Measurements from ENCODE around the gene DNAJC16. TPM values are rescaled to one million over a fixed set of nuclear protein-coding genes. Genes with fewer than 3 reads are reported as not detected.
A peak's percentile ranks its signal among the peaks of the same experiment; 100 is the strongest.

The DNAJC16 gene
- total and polyA plus RNA-seq, 2 of the 13 experiments (the other 11 are each of a cell fraction or from before 2014, with no cell fraction given), result 11.4 to 15.4 TPM

DNA sequence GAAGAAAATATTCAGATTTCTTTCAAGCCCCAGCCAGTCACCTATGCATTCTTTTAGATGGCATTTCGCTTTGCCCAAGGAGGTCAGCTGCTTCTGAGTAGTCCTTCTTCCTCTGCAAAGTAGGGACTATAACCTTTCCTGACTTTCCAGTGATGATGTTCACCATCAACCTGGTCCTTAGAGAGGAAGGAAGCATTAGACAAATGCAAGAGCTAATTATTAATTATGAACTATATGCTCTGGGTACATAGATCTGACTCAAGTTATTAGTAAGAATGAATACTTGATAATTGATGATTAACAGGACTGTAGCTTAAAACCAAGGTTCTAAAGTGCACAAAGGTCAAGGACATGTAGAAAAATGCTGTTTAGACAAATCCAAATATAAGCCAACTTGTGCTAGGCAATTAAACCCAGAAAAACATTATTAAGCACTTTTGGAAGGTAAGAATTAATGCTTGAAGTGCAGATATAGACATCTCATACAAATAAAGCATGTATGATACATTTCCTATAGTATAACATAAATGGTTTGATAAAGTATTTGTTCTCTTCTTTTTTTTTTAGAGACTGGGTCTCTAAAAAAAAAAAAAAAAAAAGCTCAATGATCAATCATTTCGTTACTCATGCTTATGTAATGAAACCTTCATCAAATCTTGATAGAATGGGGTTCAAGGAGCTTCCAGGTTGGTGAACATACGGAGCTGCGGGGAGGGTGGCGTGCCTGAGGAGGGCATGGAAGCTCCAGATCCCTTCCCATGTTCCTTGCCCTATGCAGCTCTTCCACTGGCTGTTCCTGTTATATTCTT is 69.4 kb downstream of the DNAJC16 start (continued):
- TF ChIP-seq MTF2 (CRISPR knock-in tag; IDR thresholded peaks at IDR 0.05; ENCODE audit: borderline replicate concordance), result no peak
- TF ChIP-seq CHD4 (IDR thresholded peaks at IDR 0.05; ENCODE audit: borderline replicate concordance, low read length), result 0 out of 2 replicates have a peak, but pooled peaks have one; percentile 55
- TF ChIP-seq, protein P1, sequence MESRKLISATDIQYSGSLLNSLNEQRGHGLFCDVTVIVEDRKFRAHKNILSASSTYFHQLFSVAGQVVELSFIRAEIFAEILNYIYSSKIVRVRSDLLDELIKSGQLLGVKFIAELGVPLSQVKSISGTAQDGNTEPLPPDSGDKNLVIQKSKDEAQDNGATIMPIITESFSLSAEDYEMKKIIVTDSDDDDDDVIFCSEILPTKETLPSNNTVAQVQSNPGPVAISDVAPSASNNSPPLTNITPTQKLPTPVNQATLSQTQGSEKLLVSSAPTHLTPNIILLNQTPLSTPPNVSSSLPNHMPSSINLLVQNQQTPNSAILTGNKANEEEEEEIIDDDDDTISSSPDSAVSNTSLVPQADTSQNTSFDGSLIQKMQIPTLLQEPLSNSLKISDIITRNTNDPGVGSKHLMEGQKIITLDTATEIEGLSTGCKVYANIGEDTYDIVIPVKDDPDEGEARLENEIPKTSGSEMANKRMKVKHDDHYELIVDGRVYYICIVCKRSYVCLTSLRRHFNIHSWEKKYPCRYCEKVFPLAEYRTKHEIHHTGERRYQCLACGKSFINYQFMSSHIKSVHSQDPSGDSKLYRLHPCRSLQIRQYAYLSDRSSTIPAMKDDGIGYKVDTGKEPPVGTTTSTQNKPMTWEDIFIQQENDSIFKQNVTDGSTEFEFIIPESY (CRISPR knock-in tag; IDR thresholded peaks at IDR 0.05), result no peak
- TF ChIP-seq CC2D1A (CRISPR knock-in tag; IDR thresholded peaks at IDR 0.05), result no peak
- no peak for TF ChIP-seq ZNF33B (CRISPR knock-in tag; IDR thresholded peaks at IDR 0.05)
- TF ChIP-seq, protein P2, sequence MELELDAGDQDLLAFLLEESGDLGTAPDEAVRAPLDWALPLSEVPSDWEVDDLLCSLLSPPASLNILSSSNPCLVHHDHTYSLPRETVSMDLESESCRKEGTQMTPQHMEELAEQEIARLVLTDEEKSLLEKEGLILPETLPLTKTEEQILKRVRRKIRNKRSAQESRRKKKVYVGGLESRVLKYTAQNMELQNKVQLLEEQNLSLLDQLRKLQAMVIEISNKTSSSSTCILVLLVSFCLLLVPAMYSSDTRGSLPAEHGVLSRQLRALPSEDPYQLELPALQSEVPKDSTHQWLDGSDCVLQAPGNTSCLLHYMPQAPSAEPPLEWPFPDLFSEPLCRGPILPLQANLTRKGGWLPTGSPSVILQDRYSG (CRISPR knock-in tag; IDR thresholded peaks at IDR 0.05), result no peak

DNA sequence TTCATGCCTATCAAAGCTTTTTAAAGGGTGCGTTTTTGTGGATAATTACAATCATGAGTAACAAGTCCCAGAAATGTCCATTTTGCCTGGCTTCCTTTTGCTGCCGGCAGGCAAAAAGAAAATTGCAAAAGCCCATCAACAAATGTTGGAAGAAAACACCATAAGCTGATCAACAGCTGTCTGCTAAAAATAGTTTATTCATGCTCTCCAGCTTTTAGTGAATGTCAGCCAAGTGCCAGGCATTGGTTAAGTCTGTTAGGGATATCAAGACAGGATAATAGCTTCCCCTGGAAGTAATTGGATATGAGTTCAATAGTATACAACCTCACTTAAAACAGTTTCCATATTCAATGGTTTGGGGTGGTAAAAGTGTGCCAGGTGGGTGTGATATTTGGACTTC is 71.8 kb downstream of the DNAJC16 start:
- no TSS peak for BruUV-seq (replicated peaks)
- POLR2A ChIA-PET, result no interaction called here
- Histone ChIP-seq H4K20me1 (ENCODE audit: insufficient read depth, low read length) (no peaks in the 10 kb centered on the region), H3K9ac (ENCODE audit: insufficient read depth, low read depth, low read length) (no peak overlapping the region), H3K4me2 (ENCODE audit: low read depth, low read length) (no peak overlapping the region), H3K27ac (ENCODE audit: extremely low read length, insufficient read depth, low read length) (no peak overlapping the region), H3K9me3 (ENCODE audit: low read length) (no peaks in the 10 kb centered on the region), H2AFZ (ENCODE audit: low read length) (no peak overlapping the region), H3K4me1 (ENCODE audit: insufficient read depth, low read length) (peaks cover 52% of the 10 kb centered on the region), H3K79me2 (ENCODE audit: insufficient read depth, low read length) (no peaks in the 10 kb centered on the region), H3K36me3 (replicated peaks in 1 of 2; ENCODE audit: control insufficient read depth in 1 of 2, insufficient read depth in 2 of 2, low read length in 2 of 2) (no peaks in the 10 kb centered on the region), H3K4me3 (replicated peaks in 1 of 3; ENCODE audit: insufficient read depth in 1 of 3, low read depth in 2 of 3, low read length in 3 of 3) (no peak overlapping the region), H3K27me3 (ENCODE audit: control insufficient read depth in 1 of 2, insufficient read depth in 2 of 2, low read length in 2 of 2) (no peaks in the 10 kb centered on the region)
- CTCF ChIA-PET (ENCODE audit: low intra/inter-chr PET ratio, low total read pairs), result no interaction called here
- no peak for FAIRE-seq
- intact Hi-C loops (cut with micrococcal nuclease; ENCODE audit: unreplicated experiment), result loop anchor here (5.0 kb wide), 1 partner anchor 139 kb away; the partner anchor contains the start of gene SLC25A34
- in situ Hi-C loops (cut with HindIII; ENCODE audit: extremely low pct_ligation_motif_present, low pct_unique_long_range_greater_than_20kb), result loop anchor here (5.0 kb wide), 1 partner anchor 144 kb away; the partner anchor contains the start of gene TMEM82
- ATAC-seq, result no peak
- no peak for TF ChIP-seq RXRA (CRISPR knock-in tag; IDR thresholded peaks at IDR 0.05)
- TF ChIP-seq, protein P3, sequence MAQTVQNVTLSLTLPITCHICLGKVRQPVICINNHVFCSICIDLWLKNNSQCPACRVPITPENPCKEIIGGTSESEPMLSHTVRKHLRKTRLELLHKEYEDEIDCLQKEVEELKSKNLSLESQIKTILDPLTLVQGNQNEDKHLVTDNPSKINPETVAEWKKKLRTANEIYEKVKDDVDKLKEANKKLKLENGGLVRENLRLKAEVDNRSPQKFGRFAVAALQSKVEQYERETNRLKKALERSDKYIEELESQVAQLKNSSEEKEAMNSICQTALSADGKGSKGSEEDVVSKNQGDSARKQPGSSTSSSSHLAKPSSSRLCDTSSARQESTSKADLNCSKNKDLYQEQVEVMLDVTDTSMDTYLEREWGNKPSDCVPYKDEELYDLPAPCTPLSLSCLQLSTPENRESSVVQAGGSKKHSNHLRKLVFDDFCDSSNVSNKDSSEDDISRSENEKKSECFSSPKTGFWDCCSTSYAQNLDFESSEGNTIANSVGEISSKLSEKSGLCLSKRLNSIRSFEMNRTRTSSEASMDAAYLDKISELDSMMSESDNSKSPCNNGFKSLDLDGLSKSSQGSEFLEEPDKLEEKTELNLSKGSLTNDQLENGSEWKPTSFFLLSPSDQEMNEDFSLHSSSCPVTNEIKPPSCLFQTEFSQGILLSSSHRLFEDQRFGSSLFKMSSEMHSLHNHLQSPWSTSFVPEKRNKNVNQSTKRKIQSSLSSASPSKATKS (CRISPR knock-in tag; IDR thresholded peaks at IDR 0.05), result no peak
- WGBS (ENCODE audit: low lambda C conversion rate), result 45% methylated on average over 2 of the region's 2 CpGs
- DNase-seq (ENCODE audit: low spot score), result no peak

All from HepG2 (cell line).